IMR-90 (cell line): ENCODE measurements around the gene CBR1. TPM values are rescaled to one million over a fixed set of nuclear protein-coding genes. Genes with fewer than 3 reads are reported as not detected.

ENCODE experiments used
- ATAC-seq: fragments of 200-7000 bp; cut with Tn5 transposase; 2 replicates; pipeline ENCODE4 v1.9.1; 2020; ENCODE audit warnings: low read depth, mild to moderate bottlenecking, moderate library complexity
- BruUV-seq: library from RNA; stranded (reverse); fragments of 400-500 nt; replicated peaks from 2 replicates; lab custom pipeline; 2021; lab: Mats Ljungman, UMichigan
- CTCF ChIA-PET: fragments of 300-600 bp; formaldehyde crosslinking; extraction: SDS; loops from one replicate; lab custom pipeline; 2021; ENCODE audit warnings: antibody characterized with exemption; lab: Yijun Ruan, JAX
- POLR2A ChIA-PET: fragments of 300-600 bp; sonication (Branson Sonifier 250); formaldehyde crosslinking; loops from one replicate; lab custom pipeline; 2022; ENCODE audit warnings: antibody characterized with exemption; ENCODE audit not compliant: unreplicated experiment; lab: Charles Lee
- DNase-seq: peaks from one replicate; pipeline ENCODE4 v3.0.0; 2013
- H2AFZ ChIP-seq: replicated peaks from 2 replicates; pipeline ENCODE3; 2013; ENCODE audit warnings: low read length, mild to moderate bottlenecking; ENCODE audit not compliant: poor library complexity
- H2AK5ac ChIP-seq: 2 replicates; pipeline ENCODE4 v1.6.1; 2013; ENCODE audit warnings: low read depth, low read length, inconsistent platforms
- H2AK9ac ChIP-seq: replicated peaks from 2 replicates; pipeline ENCODE3; 2013; ENCODE audit warnings: mild to moderate bottlenecking, low read depth, low read length, moderate library complexity; ENCODE audit not compliant: poor library complexity
- H2BK120ac ChIP-seq: 2 replicates; pipeline ENCODE4 v1.6.1; 2013; ENCODE audit warnings: low read depth, low read length, inconsistent platforms
- H2BK15ac ChIP-seq: 3 replicates; pipeline ENCODE4 v1.6.1; 2013; ENCODE audit warnings: low read depth, low read length, inconsistent platforms
- H2BK20ac ChIP-seq: 2 replicates; pipeline ENCODE4 v1.6.1; 2013; ENCODE audit warnings: low read depth, mild to moderate bottlenecking, inconsistent platforms, low read length, moderate library complexity
- H2BK5ac ChIP-seq: 2 replicates; pipeline ENCODE4 v1.6.1; 2013; ENCODE audit warnings: mild to moderate bottlenecking, low read depth, low read length, inconsistent platforms; ENCODE audit not compliant: poor library complexity, severe bottlenecking
- H3K14ac ChIP-seq: replicated peaks from 2 replicates; pipeline ENCODE4 v1.6.1; 2013; ENCODE audit warnings: low read depth, low read length, inconsistent platforms
- H3K18ac ChIP-seq: 2 replicates; pipeline ENCODE4 v1.6.1; 2013; ENCODE audit warnings: low read depth, low read length, control low read depth
- H3K23ac ChIP-seq: 2 replicates; pipeline ENCODE4 v1.6.1; 2013; ENCODE audit warnings: low read depth, low read length, inconsistent platforms
- H3K27ac ChIP-seq: 2 replicates; pipeline ENCODE4 v1.5.1; 2013; ENCODE audit warnings: mild to moderate bottlenecking, control low read depth, low read length; ENCODE audit not compliant: insufficient read depth
- H3K27me3 ChIP-seq: 2 replicates; pipeline ENCODE4 v1.6.1; 2013; ENCODE audit warnings: low read length; ENCODE audit not compliant: control insufficient read depth, insufficient read depth
- H3K36me3 ChIP-seq: 2 replicates; pipeline ENCODE4 v1.6.1; 2013; ENCODE audit warnings: low read length, mixed read lengths; ENCODE audit not compliant: control insufficient read depth, insufficient read depth
- H3K4ac ChIP-seq: 2 replicates; pipeline ENCODE4 v1.6.1; 2013; ENCODE audit warnings: low read depth, low read length, inconsistent platforms
- H3K4me1 ChIP-seq: 2 replicates; pipeline ENCODE4 v1.6.1; 2013; ENCODE audit warnings: low read length, mixed read lengths; ENCODE audit not compliant: control insufficient read depth, insufficient read depth
- H3K4me2 ChIP-seq: 2 replicates; pipeline ENCODE4 v1.6.1; 2013; ENCODE audit warnings: low read depth, mild to moderate bottlenecking, control low read depth, low read length, moderate library complexity
- H3K4me3 ChIP-seq: 2 replicates; pipeline ENCODE4 v1.5.1; 2013; ENCODE audit warnings: low read depth, mild to moderate bottlenecking, control low read depth, low read length, moderate library complexity; ENCODE audit not compliant: insufficient read depth
- H3K56ac ChIP-seq: 2 replicates; pipeline ENCODE4 v1.6.1; 2013; ENCODE audit warnings: low read length, inconsistent platforms; ENCODE audit not compliant: insufficient read depth; ENCODE audit errors: extremely low read depth
- H3K79me1 ChIP-seq, 2 experiments: 2 replicates each; pipeline ENCODE4 v1.6.1; 2013; ENCODE audit warnings: low read length in 2 of 2, inconsistent platforms in 1 of 2, low read depth in 1 of 2
- H3K9ac ChIP-seq: 2 replicates; pipeline ENCODE4 v1.6.1; 2013; ENCODE audit warnings: low read depth, low read length, control low read depth
- H3K9me1 ChIP-seq: 2 replicates; pipeline ENCODE4 v1.6.1; 2013; ENCODE audit warnings: low read length, inconsistent platforms; ENCODE audit not compliant: insufficient read depth
- H3K9me3 ChIP-seq: 2 replicates; pipeline ENCODE4 v1.6.1; 2013; ENCODE audit warnings: low read length; ENCODE audit not compliant: control insufficient read depth, insufficient read depth
- H4K20me1 ChIP-seq: 2 replicates; pipeline ENCODE4 v1.6.1; 2013; ENCODE audit warnings: low read length, inconsistent platforms; ENCODE audit not compliant: insufficient read depth
- H4K5ac ChIP-seq: 2 replicates; pipeline ENCODE4 v1.6.1; 2013; ENCODE audit warnings: mild to moderate bottlenecking, low read depth, low read length, control low read depth
- H4K8ac ChIP-seq, 2 experiments: 2 replicates each; pipeline ENCODE4 v1.6.1; 2013; ENCODE audit warnings: low read depth in 2 of 2, low read length in 2 of 2, control low read depth in 1 of 2, inconsistent platforms in 1 of 2
- H4K91ac ChIP-seq: 2 replicates; pipeline ENCODE4 v1.6.1; 2013; ENCODE audit warnings: low read depth, low read length, inconsistent platforms; ENCODE audit not compliant: insufficient read depth
- CHD1 ChIP-seq: IDR thresholded peaks from 2 replicates; pipeline ENCODE4 v1.6.1; 2012; ENCODE audit warnings: low read depth, low read length, improper control_type of control experiment
- FOS ChIP-seq: fragments of 150-350 bp; IDR thresholded peaks from 2 replicates; pipeline ENCODE4 v1.6.1; 2016; ENCODE audit warnings: low read depth, low read length
- NFE2L2 ChIP-seq: fragments of 150-350 bp; IDR thresholded peaks from 2 replicates; pipeline ENCODE4 v1.6.1; 2016; ENCODE audit warnings: low read depth, mild to moderate bottlenecking, low read length
- SMC3 ChIP-seq: fragments of 150-350 bp; IDR thresholded peaks from 2 replicates; pipeline ENCODE4 v1.6.1; 2016; ENCODE audit warnings: low read depth, mild to moderate bottlenecking, antibody characterized with exemption, low read length, moderate library complexity
- USF2 ChIP-seq: fragments of 150-350 bp; IDR thresholded peaks from 2 replicates; pipeline ENCODE4 v1.6.1; 2017; ENCODE audit warnings: mild to moderate bottlenecking, antibody characterized with exemption, low read length, low read depth
- WGBS, 2 experiments: methylation state at CpG; one replicate each; pipeline versions ENCODE4 v1.1.5 to v1.1.7; 2013; ENCODE audit warnings: missing lambda C conversion rate in 2 of 2; ENCODE audit not compliant: insufficient read length in 1 of 2; ENCODE audit errors: extremely low coverage in 2 of 2; 5-methylcytosine and 5-hydroxymethylcytosine counted together
- dilution Hi-C: fragments of 300-500 bp; cut with HindIII; formaldehyde crosslinking; loops from one replicate; pipeline ENCODE4 v1.14.3; 2018; ENCODE audit warnings: low sequenced_read_pairs; ENCODE audit not compliant: unreplicated experiment
- in situ Hi-C: fragments of 300-500 bp; cut with MboI; formaldehyde crosslinking; loops from 3 replicates; pipeline ENCODE4 v1.14.3; 2019; ENCODE audit warnings: low sequenced_read_pairs, inconsistent platforms, mixed read lengths
- intact Hi-C: fragments of 100-400 bp; cut with micrococcal nuclease; formaldehyde crosslinking; loops from 2 replicates; pipeline ENCODE4 v1.10.0; 2022
- polyA plus RNA-seq, 3 experiments: library from polyadenylated mRNA; depleted of rRNA; stranded (reverse); fragments of >200 nt; gene quantifications; 2 replicates each; pipeline ENCODE4 v1.2.3, GENCODE V29; 2012; ENCODE audit warnings: low replicate concordance in 1 of 3
- total RNA-seq: library from RNA; depleted of rRNA; stranded (reverse); fragments of >200 nt; gene quantifications from 2 replicates; pipeline ENCODE4 v1.2.3, GENCODE V29; 2012

CBR1 gene
- total and polyA plus RNA-seq, 2 of the 4 experiments (the other 2 are of a cell fraction): 122 to 222 TPM

GRCh38 chr21:36100971-36101641 is 31.3 kb downstream of the CBR1 start:
- Histone ChIP-seq H2BK20ac (no peak overlapping the region), H3K23ac (no peak overlapping the region), H2AK9ac (no peak overlapping the region), H3K14ac (no peak overlapping the region), H3K27ac (no peak overlapping the region), H2BK15ac (no peak overlapping the region), H3K4me3 (no peak overlapping the region), H2BK120ac (no peak overlapping the region), H3K9me1 (no peaks in the 10 kb centered on the region), H4K20me1 (no peaks in the 10 kb centered on the region), H3K4me1 (no peaks in the 10 kb centered on the region), H4K5ac (no peak overlapping the region), H2AK5ac (no peak overlapping the region), H2BK5ac (no peak overlapping the region), H3K18ac (no peak overlapping the region), H4K91ac (no peak overlapping the region), H3K4ac (no peak overlapping the region), H3K9ac (no peak overlapping the region), H3K36me3 (no peaks in the 10 kb centered on the region), H3K27me3 (peaks cover 47% of the 10 kb centered on the region), H3K9me3 (no peaks in the 10 kb centered on the region), H3K4me2 (no peak overlapping the region), H2AFZ (no peak overlapping the region), H4K8ac (no peak overlapping the region), H3K56ac (no peak overlapping the region), H3K79me1 (no peaks in the 10 kb centered on the region)
- intact Hi-C loops: no loop called here
- DNase-seq (no peak), ATAC-seq (no peak)
- no peak for TF ChIP-seq NFE2L2
- TF ChIP-seq SMC3: no peak
- TF ChIP-seq CHD1: no peak
- no peak for TF ChIP-seq FOS
- TF ChIP-seq USF2: no peak
- dilution Hi-C loops: no loop called here
- ChIA-PET CTCF (no interaction called here), POLR2A (no interaction called here)
- in situ Hi-C loops: no loop called here
- 80% methylated on average over 1 of the region's 6 CpGs; no CpG with 5 or more reads in 1 of the 2 experiments for WGBS, 2 experiments
- BruUV-seq: no TSS peak
